Peyer's patch (tissue), 4 donors: ENCODE data around the gene RBM33.

Experiments used
- CTCF ChIP-seq, 6 experiments: fragments of 450-650 bp in 4 of 6; fragments of 200-600 bp in 2 of 6; sonication (generic) in 1 of 6; IDR thresholded peaks; one replicate each; pipeline ENCODE4 v1.5.1; 2017 to 2019; ENCODE audit warnings: antibody characterized with exemption in 6 of 6, mild to moderate bottlenecking in 3 of 6, moderate library complexity in 1 of 6
- POLR2A ChIP-seq, 2 donors: fragments of 450-650 bp; IDR thresholded peaks; one replicate each; pipeline ENCODE4 v1.5.1; 2017; ENCODE audit warnings: antibody characterized with exemption in 2 of 2, mild to moderate bottlenecking in 2 of 2, moderate library complexity in 2 of 2

- TF ChIP-seq CTCF (IDR thresholded peaks at IDR 0.05) (no peak), POLR2A (IDR thresholded peaks at IDR 0.05) (no peak)
Measured at GRCh38 chr7:155802291-155802690, 157.8 kb downstream of the RBM33 start.
